Esophagus muscularis mucosa (tissue), 4 donors: ENCODE data around the gene PGGT1B. TPM values are rescaled to one million over a fixed set of nuclear protein-coding genes. Genes with fewer than 3 reads are reported as not detected.
A peak's percentile ranks its signal among the peaks of the same experiment; 100 is the strongest.

ENCODE experiments used
- DNase-seq: peaks from one replicate; pipeline ENCODE4 v3.0.0-alpha.2; 2017; ENCODE audit errors: extremely low spot score
- H3K27ac ChIP-seq, 4 donors: fragments of 200-600 bp; sonication (generic); replicated peaks in 1 of 4; 1 replicate in 3 of 4; 2 replicates in 1 of 4; pipeline ENCODE4 v1.5.1; 2016 to 2019; ENCODE audit warnings: mild to moderate bottlenecking in 1 of 4
- H3K27me3 ChIP-seq, 4 donors: fragments of 200-600 bp; sonication (generic); one replicate each; pipeline versions ENCODE4 v1.5.1 to v1.6.0; 2016 to 2019
- H3K36me3 ChIP-seq, 4 donors: fragments of 200-600 bp; sonication (generic); one replicate each; pipeline ENCODE4 v1.5.1; 2016 to 2019
- H3K4me1 ChIP-seq, 4 donors: fragments of 200-600 bp; sonication (generic); one replicate each; pipeline ENCODE4 v1.5.1; 2016 to 2019
- H3K4me3 ChIP-seq, 4 donors: fragments of 200-600 bp; sonication (generic); 1 replicate in 2 of 4; 2 replicates in 2 of 4; pipeline ENCODE4 v1.5.1; 2016 to 2019; ENCODE audit warnings: mild to moderate bottlenecking in 4 of 4, moderate library complexity in 1 of 4
- H3K9me3 ChIP-seq, 4 donors: fragments of 200-600 bp; sonication (generic); 1 replicate in 3 of 4; 2 replicates in 1 of 4; pipeline ENCODE4 v1.5.1; 2016 to 2019
- CTCF ChIP-seq, 3 experiments: fragments of 200-600 bp in 2 of 3; fragments of 450-650 bp in 1 of 3; sonication (generic) in 2 of 3; IDR thresholded peaks; one replicate each; pipeline ENCODE4 v1.5.1; 2017 to 2019; ENCODE audit warnings: antibody characterized with exemption in 3 of 3, mild to moderate bottlenecking in 2 of 3, moderate library complexity in 1 of 3
- EP300 ChIP-seq: sonication (generic); formaldehyde crosslinking; IDR thresholded peaks from one replicate; pipeline ENCODE4 v1.6.1; 2017; ENCODE audit warnings: antibody characterized with exemption
- POLR2A ChIP-seq: fragments of 450-650 bp; IDR thresholded peaks from one replicate; pipeline ENCODE4 v1.6.1; 2017; ENCODE audit warnings: antibody characterized with exemption, moderate library complexity, mild to moderate bottlenecking, low read depth
- POLR2AphosphoS5 ChIP-seq, 2 donors: sonication (generic); formaldehyde crosslinking; IDR thresholded peaks; one replicate each; pipeline ENCODE4 v1.6.1; 2017; ENCODE audit warnings: antibody characterized with exemption in 2 of 2
- WGBS: methylation state at CpG from one replicate; pipeline ENCODE4 v1.1.5; 2018; 5-methylcytosine and 5-hydroxymethylcytosine counted together
- intact Hi-C: fragments of 100-400 bp; cut with DNase I; formaldehyde crosslinking; loops from one replicate; pipeline ENCODE4 v1.15.1; 2023
- total RNA-seq, 4 donors: library from RNA; depleted of rRNA; stranded (reverse); fragments of >200 nt; gene quantifications; one replicate each; pipeline versions ENCODE4 v1.1.0 to v1.2.1, GENCODE V29; 2016

Gene PGGT1B
- total RNA-seq, 4 donors from 2014 or later, result 9.5 to 18.3 (median 10.7) TPM

GRCh38 chr5:115180165-115180709 is 82.4 kb downstream of the PGGT1B start:
- WGBS, result 1% methylated on average over 38 of the region's 54 CpGs
- no peaks in the 10 kb centered on the region for H3K9me3 ChIP-seq
- peaks cover 0 to 74% (median 49%) of the 10 kb centered on the region in 4 donors for H3K27me3 ChIP-seq
- TF ChIP-seq EP300 (no peak), CTCF (IDR thresholded peaks at IDR 0.05) (no peak), POLR2AphosphoS5 (IDR thresholded peaks at IDR 0.05) (peak; percentile 28 to 29)
- intact Hi-C loops, result no loop called here
- peak overlapping the region; percentile 55 to 67 (median 56) for H3K4me3 ChIP-seq
- H3K27ac ChIP-seq, result peak overlapping the region in 2 of 4 donors; percentile 15 to 54
- H3K4me1 ChIP-seq, result peaks cover 16 to 23% (median 21%) of the 10 kb centered on the region in 4 donors
- DNase-seq, result no peak
- no peaks in the 10 kb centered on the region for H3K36me3 ChIP-seq

- under 1% methylated on average over 7 of the region's 56 CpGs for WGBS
- H3K4me3 ChIP-seq, result peak overlapping the region; percentile 55 to 67 (median 56)
- H3K4me1 ChIP-seq, result peaks cover 16 to 23% (median 21%) of the 10 kb centered on the region in 4 donors
- H3K27ac ChIP-seq, result peak overlapping the region in 2 of 4 donors; percentile 15 to 54
- no peak for DNase-seq
- no peaks in the 10 kb centered on the region for H3K9me3 ChIP-seq
- intact Hi-C loops, result no loop called here
- TF ChIP-seq EP300 (no peak), CTCF (IDR thresholded peaks at IDR 0.05) (no peak), POLR2A (no peak), POLR2AphosphoS5 (IDR thresholded peaks at IDR 0.05) (no peak)
- no peaks in the 10 kb centered on the region for H3K36me3 ChIP-seq
- H3K27me3 ChIP-seq, result peaks cover 0 to 67% (median 48%) of the 10 kb centered on the region in 4 donors
Observed at GRCh38 chr5:115179394-115180164, 83.1 kb downstream of the PGGT1B start.

- intact Hi-C loops, result no loop called here
- Histone ChIP-seq H3K27me3 (peaks cover 0 to 62% (median 45%) of the 10 kb centered on the region in 4 donors), H3K36me3 (no peaks in the 10 kb centered on the region), H3K4me1 (peaks cover 16 to 23% (median 21%) of the 10 kb centered on the region in 4 donors), H3K4me3 (peak overlapping the region; percentile 55 to 67 (median 56)), H3K27ac (no peak overlapping the region), H3K9me3 (no peaks in the 10 kb centered on the region)
- no peak for DNase-seq
- WGBS, result 64% methylated on average over 21 of the region's 30 CpGs
- TF ChIP-seq CTCF (IDR thresholded peaks at IDR 0.05), result no peak
- TF ChIP-seq EP300, result no peak
- TF ChIP-seq POLR2AphosphoS5 (IDR thresholded peaks at IDR 0.05), result no peak
- TF ChIP-seq POLR2A, result no peak
Observed at GRCh38 chr5:115179030-115179393, 83.7 kb downstream of the PGGT1B start.

GRCh38 chr5:115170929-115171510 is 91.7 kb downstream of the PGGT1B start:
- H3K27me3 ChIP-seq, result peaks cover 0 to 65% (median 14%) of the 10 kb centered on the region in 4 donors
- WGBS, result 45% methylated on average over 16 of the region's 16 CpGs
- H3K36me3 ChIP-seq, result no peaks in the 10 kb centered on the region
- no peak for DNase-seq
- TF ChIP-seq POLR2A (no peak), POLR2AphosphoS5 (IDR thresholded peaks at IDR 0.05) (no peak), EP300 (no peak), CTCF (IDR thresholded peaks at IDR 0.05) (no peak)
- peak overlapping the region in 1 of 4 donors; percentile 78 for H3K27ac ChIP-seq
- peak overlapping the region; percentile 61 to 88 (median 82) for H3K4me3 ChIP-seq
- peaks cover 12 to 28% (median 27%) of the 10 kb centered on the region in 4 donors for H3K4me1 ChIP-seq
- intact Hi-C loops, result no loop called here
- H3K9me3 ChIP-seq, result no peaks in the 10 kb centered on the region
